ENCODE results near the gene SLC1A5.
A peak's percentile ranks its signal among the peaks of the same experiment; 100 is the strongest.
"Not testable (repeated sequence)": the region's sequence is repeated elsewhere in the genome, so short reads cannot be mapped to it uniquely, and the experiment has no call there.

The SLC1A5 gene

DNA sequence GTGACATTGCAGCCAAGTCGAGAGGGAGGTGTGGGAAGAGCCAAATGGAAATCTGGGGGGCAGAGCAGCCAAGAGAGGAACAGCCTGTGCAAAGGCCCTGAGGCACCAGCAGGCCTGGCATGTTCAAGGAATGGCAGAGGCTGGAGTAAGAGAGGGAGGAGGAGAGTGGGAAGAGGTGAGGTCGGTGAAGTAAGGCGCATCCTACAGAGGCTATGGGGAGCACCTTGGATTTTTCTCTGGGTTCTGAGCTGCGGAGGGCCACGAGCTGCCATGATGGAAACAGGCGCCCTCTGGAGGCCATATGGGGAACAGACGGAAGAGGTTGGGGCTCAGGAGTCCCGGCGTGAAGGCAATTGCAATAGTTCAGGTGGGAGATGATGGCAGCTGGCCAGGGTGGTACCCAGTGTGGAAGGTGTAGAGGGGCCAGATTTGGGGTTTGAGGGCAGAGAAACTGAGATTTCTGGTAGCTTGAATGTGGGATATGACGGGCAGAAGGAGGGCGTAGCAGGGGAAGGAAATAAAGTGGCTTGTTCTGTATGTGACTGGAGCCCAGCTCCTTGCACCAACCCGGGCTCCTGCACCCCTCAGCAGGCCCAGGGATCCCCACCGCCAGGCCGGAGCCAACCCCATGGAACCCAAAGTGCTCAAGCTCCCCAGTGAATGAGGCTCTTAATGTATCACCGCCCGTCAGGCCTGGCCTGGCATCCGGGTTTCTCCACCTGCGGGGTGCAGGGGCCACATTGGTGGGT lies 21.7 kb downstream of the SLC1A5 start:
- peak; percentile 4 for DNase-seq

DNA sequence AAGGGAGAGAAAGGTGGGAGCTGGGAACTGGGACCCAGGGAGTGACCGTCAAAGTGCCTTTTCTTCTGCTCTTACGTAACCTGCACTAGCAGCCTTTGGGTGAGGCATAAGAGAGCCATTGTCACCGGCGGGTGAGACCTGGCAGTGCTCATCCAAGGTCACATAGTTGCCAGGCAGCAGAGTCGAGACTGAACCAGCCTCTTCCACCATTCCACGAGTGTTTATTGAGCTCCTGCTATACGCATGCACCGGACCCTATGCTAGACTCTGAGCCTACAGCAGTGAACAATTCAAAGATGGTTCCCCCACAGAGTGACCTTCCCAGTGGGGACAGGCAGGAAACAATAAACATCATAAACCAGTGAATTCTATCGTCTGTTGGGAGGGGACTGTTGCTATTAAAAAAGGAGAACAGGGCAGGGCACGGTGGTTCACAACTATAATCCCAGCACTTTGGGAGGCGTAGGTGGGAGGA lies 23.5 kb downstream of the SLC1A5 start:
- no peak for DNase-seq

- no peak for DNase-seq
Observed at GRCh38 chr19:46762245-46762890, 26.0 kb downstream of the SLC1A5 start.

DNA sequence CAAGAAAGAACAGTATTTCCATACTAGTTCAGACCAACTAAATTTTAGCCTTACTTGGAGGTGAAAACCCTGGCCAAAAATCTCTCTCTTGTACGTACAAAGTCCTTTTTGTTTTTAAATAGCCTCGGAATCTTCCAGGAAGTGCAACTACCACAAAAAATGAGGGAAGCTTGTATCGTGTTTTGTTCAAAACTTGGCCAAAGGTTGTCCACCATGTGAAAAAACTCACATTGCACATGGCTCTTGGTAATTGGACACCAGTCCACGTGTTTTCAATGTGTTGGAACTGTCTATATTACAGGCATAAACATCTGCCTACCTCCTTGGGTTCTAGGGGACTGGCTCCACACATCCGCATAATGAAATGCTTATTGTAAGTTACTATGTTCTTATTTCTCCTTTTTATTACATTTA lies 27.0 kb downstream of the SLC1A5 start:
- DNase-seq: no peak

GRCh38 chr19:46760897-46761296 lies 27.5 kb downstream of the SLC1A5 start:
- DNase-seq: not testable (repeated sequence)

DNA sequence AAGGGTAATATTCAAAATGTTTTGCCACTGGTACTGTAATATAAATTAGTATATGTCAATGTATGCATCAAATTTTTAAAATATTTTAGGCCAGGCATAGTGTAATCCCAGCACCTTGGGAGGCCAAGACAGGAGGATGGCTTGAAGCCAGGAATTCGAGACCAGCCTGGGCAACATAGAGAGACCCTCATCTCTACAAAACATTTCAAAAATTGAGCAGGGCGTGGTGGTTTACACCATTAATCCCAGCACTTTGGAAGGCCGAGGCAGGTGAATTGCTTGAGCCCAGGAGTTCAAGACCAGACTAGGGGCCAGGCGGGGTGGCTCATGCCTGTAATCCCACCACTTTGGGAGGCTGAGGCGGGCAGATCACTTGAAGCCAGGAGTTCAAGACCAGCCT lies 28.0 kb downstream of the SLC1A5 start:
- no peak for DNase-seq

DNA sequence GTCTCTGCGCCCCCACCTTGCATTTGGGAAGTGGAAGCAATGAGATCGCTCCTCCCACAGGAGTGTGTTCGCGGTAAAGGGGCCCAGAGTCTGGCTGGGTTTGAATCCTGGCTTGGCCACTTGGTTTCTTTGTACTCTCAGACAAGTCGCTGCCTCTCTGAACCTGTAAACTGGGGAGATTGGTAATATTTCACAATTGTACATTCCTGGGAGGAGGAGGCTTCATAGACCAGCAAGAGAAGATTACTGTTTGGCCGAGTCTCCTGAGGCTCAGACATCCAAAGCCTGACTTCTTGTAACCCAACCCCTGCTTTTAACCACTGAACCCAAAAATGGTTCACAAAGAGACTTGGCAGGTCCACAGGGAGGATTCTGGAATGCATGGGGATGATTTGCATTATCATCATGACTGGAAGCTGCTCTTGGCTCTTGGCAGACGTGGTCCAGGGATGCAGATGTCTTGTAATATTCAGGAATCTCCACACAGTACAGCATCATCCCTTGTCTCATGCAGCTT lies 28.5 kb downstream of the SLC1A5 start:
- DNase-seq: no peak

- no peak for DNase-seq
Observed at GRCh38 chr19:46759206-46759605, 29.2 kb downstream of the SLC1A5 start.

GRCh38 chr19:46756544-46756888 lies 31.9 kb downstream of the SLC1A5 start:
- DNase-seq: no peak

- no peak for DNase-seq
Observed at GRCh38 chr19:46755853-46756543, 32.4 kb downstream of the SLC1A5 start.

- DNase-seq: no peak
Observed at GRCh38 chr19:46755077-46755852, 33.1 kb downstream of the SLC1A5 start.

- DNase-seq: peak; percentile 86
Observed at GRCh38 chr19:46753420-46754155, 34.8 kb downstream of the SLC1A5 start.

GRCh38 chr19:46748325-46749109 lies 39.9 kb downstream of the SLC1A5 start:
- DNase-seq: peak; percentile 58

DNA sequence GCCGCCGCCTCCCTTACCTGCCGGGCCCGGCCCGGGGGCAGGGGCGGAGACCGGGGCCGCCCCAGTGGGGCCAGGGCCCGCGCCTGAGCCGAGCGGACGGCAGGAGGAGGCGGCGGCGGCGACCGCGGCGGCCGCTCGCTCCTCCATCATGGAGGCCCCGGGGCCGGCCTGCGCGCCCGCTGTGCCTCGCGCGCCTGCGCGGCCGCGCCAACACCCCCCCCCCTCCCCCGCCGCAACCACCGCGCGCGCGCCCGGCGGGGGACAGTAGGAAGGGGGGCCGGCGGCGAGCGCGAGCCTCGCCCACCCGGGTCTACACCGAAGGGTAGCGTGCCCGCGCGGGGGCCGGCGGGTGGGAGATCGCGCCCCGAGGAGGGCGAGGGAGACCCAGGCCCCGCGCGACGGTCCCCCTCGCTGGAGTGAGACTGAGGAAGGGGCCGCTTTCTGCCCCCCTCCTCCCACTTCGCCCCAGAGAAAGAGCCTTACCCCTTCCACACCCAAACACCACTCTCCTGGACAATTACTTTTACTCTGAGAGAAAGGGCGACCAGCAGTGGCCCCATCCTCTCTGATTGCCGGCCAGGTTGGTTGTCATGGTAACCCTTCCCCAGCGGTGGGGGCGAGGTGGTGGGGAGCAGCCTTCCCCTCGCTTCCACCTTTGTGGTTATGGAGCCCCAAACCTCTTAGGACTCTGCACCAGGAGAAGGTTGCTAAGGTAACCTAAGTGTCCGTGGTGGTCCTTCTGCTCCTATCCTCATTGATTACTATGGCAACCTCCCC lies 41.9 kb downstream of the SLC1A5 start, which contains the start of gene STRN4:
Gene STRN4 (minus strand): TSS at position 170 of the 777 bp plus-strand sequence. CDS start 20 bp downstream, at position 150.
- DNase-seq: peak; percentile 25

DNA sequence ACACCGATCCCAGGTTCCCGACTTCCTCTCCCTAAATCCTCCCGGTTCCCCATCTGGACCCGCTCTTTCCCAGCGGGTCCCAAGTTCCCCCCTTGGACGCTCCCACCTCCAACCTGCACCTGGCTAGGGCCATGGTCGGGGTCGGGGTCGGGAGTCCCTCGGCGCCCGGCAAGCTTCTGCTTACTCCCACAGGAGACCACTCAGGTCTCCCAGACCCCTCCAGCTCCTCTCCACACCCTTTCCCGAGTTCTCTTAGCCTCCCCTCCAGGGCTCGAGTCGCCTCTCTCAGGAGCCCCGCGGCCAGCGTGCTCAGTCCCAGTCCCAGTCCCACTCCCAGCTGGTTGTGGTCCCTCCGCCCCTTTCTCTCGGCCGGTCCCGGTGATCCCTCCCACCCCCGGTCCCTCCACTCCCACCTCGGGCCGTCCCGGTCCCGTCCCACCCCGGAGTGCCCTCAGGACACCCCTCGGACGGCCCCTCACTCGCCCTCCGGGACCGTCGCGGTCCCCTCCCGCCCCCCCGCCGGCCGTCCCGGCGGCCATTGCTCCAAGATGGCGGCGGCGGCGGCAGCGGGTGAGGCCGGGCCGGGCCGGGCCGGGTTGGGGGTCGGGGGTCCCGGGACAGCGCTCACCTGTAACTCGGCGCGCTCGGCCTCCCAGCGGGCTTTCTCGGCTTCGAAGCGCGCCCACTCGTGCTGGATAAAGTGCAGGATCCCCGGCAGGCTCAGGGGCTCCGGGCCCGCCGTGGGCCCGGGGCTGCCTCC lies 42.7 kb downstream of the SLC1A5 start, which contains the start of gene FKRP:
Gene FKRP (plus strand): TSS at position 537 of the 760 bp plus-strand sequence. CDS start 9,394 bp downstream, outside the sequence.
- DNase-seq: no peak

- no peak for DNase-seq
Observed at GRCh38 chr19:46745030-46745429, 43.4 kb downstream of the SLC1A5 start.

DNA sequence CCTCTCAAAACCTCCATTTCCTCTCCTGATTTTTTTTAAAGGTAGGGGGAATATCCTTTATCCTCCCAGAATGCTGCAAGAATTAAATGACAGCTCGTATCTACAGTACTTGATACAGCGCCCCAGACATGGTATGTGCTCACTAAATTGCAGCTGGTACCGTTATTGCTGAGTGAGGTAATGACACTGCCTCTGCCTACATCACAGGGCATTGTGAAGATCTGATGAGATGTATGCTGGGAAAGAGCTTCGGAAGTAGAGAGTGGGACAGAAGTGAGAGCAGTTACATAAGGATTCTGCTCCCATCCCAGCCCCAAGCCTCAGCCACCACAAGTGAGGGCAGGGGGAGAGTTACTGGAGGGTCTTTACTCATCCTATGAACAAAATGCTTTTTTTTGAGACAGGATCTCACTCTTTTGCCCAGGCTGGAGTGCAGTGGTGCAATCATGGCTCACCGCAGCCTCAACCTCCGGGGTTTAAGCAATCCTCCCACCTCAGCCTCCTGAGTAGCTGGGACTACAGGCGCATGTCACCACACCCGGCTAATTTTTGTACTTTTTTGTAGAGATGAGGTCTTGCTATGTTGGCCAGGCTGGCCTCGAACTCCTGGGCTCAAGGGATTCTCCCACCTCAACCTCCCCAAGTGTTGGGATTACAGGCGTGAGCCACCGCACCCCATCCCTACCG lies 44.2 kb downstream of the SLC1A5 start:
- DNase-seq: no peak

- no peak for DNase-seq
Observed at GRCh38 chr19:46742926-46743480, 45.4 kb downstream of the SLC1A5 start.

All from NCI-H1694 treated with DMSO at 0.1 percent for 48 hours (cell line).